Kidney (tissue), 14 donors: Measurements from ENCODE around the gene PHAF1. TPM values are rescaled to one million over a fixed set of nuclear protein-coding genes. Genes with fewer than 3 reads are reported as not detected.

ENCODE experiments used
- DNase-seq, 5 donors: peaks; one replicate each; pipeline ENCODE4 v3.0.0-alpha.2; 2013 to 2020
- FAIRE-seq: peaks from 2 replicates; lab custom pipeline; 2012; peaks lifted over from hg19 to GRCh38; lab: Jason Lieb, UNC
- H3K27ac ChIP-seq, 2 donors: one replicate each; pipeline ENCODE4 v1.7.0; 2013; ENCODE audit warnings: low read depth in 2 of 2, low read length in 2 of 2, inconsistent platforms in 1 of 2
- H3K27me3 ChIP-seq: one replicate; pipeline ENCODE4 v1.7.1; 2013; ENCODE audit warnings: low read length, inconsistent platforms; ENCODE audit not compliant: control insufficient read depth, insufficient read depth
- H3K36me3 ChIP-seq, 3 donors: one replicate each; pipeline versions ENCODE4 v1.7.0 to v1.7.1; 2013; ENCODE audit warnings: low read length in 3 of 3, control low read depth in 1 of 3, inconsistent platforms in 1 of 3; ENCODE audit not compliant: insufficient read depth in 3 of 3, control insufficient read depth in 2 of 3
- H3K4me1 ChIP-seq, 3 donors: one replicate each; pipeline versions ENCODE4 v1.7.0 to v1.7.1; 2013; ENCODE audit warnings: low read length in 3 of 3, inconsistent platforms in 1 of 3, low read depth in 1 of 3; ENCODE audit not compliant: control insufficient read depth in 2 of 3, insufficient read depth in 2 of 3
- H3K4me3 ChIP-seq, 3 donors: one replicate each; pipeline versions ENCODE4 v1.7.0 to v1.8.1; 2013; ENCODE audit warnings: low read length in 3 of 3, control low read depth in 1 of 3, inconsistent platforms in 1 of 3
- H3K9ac ChIP-seq, 3 donors: one replicate each; pipeline versions ENCODE4 v1.7.0 to v1.7.1; 2013; ENCODE audit warnings: low read length in 3 of 3, control low read depth in 1 of 3, inconsistent platforms in 1 of 3
- H3K9me3 ChIP-seq, 3 donors: one replicate each; pipeline versions ENCODE4 v1.7.0 to v1.7.1; 2013; ENCODE audit warnings: low read length in 3 of 3, control low read depth in 1 of 3, inconsistent platforms in 1 of 3; ENCODE audit not compliant: control insufficient read depth in 2 of 3, insufficient read depth in 1 of 3
- CTCF ChIP-seq: IDR thresholded peaks from 3 replicates; pipeline ENCODE4 v1.5.1; 2012; ENCODE audit warnings: mild to moderate bottlenecking, moderate library complexity, borderline replicate concordance; ENCODE audit not compliant: insufficient read depth; ENCODE audit errors: extremely low read depth
- intact Hi-C: fragments of 100-400 bp; cut with DNase I; formaldehyde crosslinking; loops from one replicate; pipeline ENCODE4 v1.11.1; 2022
- polyA plus RNA-seq: library from polyadenylated mRNA; stranded (reverse); fragments of 350-450 nt; fragmentation: Illumina TruSeq; extraction: RNeasy Lipid Tissue Mini Kit (QIAGEN cat#74804); gene quantifications from one replicate; pipeline ENCODE4 v1.2.3, GENCODE V29; 2014; ENCODE audit warnings: low read depth, low replicate concordance; ENCODE audit not compliant: insufficient read depth
- total RNA-seq: library from RNA; stranded (reverse); fragmentation: NEBNext Ultra II Directional; extraction: Animal tissue kit (Norgen Biotek cat#: 25700); gene quantifications from one replicate; pipeline ENCODE4 v1.2.1, GENCODE V29; 2021
- donor health status: control.
- donor health status: control.
- donor health status: control.
- donor health status: control.
- donor health status: control.
- donor health status: DM: yes; HTN: yes; CAD: no.
- donor health status: Normal renal cell carcinoma (clear cell type).

Gene PHAF1
- total and polyA plus RNA-seq, 2 donors from 2014 or later: 14.3 to 16.9 TPM

GRCh38 chr16:67128887-67129286 is 19.1 kb downstream of the PHAF1 start:
- DNase-seq: no peak
- intact Hi-C loops: no loop called here
- Histone ChIP-seq H3K27me3 (no peaks in the 10 kb centered on the region), H3K4me3 (no peak overlapping the region), H3K36me3 (peaks cover 7 to 38% (median 14%) of the 10 kb centered on the region in 3 donors), H3K9ac (no peak overlapping the region), H3K9me3 (no peaks in the 10 kb centered on the region), H3K4me1 (no peaks in the 10 kb centered on the region), H3K27ac (no peak overlapping the region)
- FAIRE-seq: no peak
- TF ChIP-seq CTCF: no peak

- FAIRE-seq: no peak
- no peak overlapping the region for H3K9ac ChIP-seq
- TF ChIP-seq CTCF: no peak
- no peak overlapping the region for H3K4me3 ChIP-seq
- peaks cover 9 to 40% (median 20%) of the 10 kb centered on the region in 3 donors for H3K36me3 ChIP-seq
- intact Hi-C loops: no loop called here
- H3K27ac ChIP-seq: no peak overlapping the region
- H3K4me1 ChIP-seq: no peaks in the 10 kb centered on the region
- no peaks in the 10 kb centered on the region for H3K27me3 ChIP-seq
- DNase-seq: no peak
- no peaks in the 10 kb centered on the region for H3K9me3 ChIP-seq
Observed at GRCh38 chr16:67129422-67129821, 19.7 kb downstream of the PHAF1 start.

- Histone ChIP-seq H3K27ac (peak overlapping the region in 1 of 2 donors; percentile 36), H3K27me3 (no peaks in the 10 kb centered on the region), H3K4me1 (peaks cover 0 to 6% (median 0%) of the 10 kb centered on the region in 3 donors), H3K9ac (no peak overlapping the region), H3K4me3 (no peak overlapping the region), H3K36me3 (peaks cover 8 to 46% (median 41%) of the 10 kb centered on the region in 3 donors), H3K9me3 (no peaks in the 10 kb centered on the region)
- FAIRE-seq (no peak), DNase-seq (peak in 3 of 5 donors; percentile 48 to 63 (median 60))
- no peak for TF ChIP-seq CTCF
- intact Hi-C loops: no loop called here
Observed at GRCh38 chr16:67137605-67138004, 27.9 kb downstream of the PHAF1 start.

GRCh38 chr16:67141391-67141790 is 31.6 kb downstream of the PHAF1 start:
- no peak for TF ChIP-seq CTCF
- Histone ChIP-seq H3K9me3 (no peaks in the 10 kb centered on the region), H3K27me3 (no peaks in the 10 kb centered on the region), H3K4me3 (no peak overlapping the region), H3K9ac (no peak overlapping the region), H3K4me1 (peaks cover 0 to 6% (median 0%) of the 10 kb centered on the region in 3 donors), H3K27ac (no peak overlapping the region), H3K36me3 (peaks cover 5 to 59% (median 40%) of the 10 kb centered on the region in 3 donors)
- intact Hi-C loops: no loop called here
- FAIRE-seq (no peak), DNase-seq (no peak)
